HG02678 (cell line): ENCODE data around the gene ATF3.
A peak's percentile ranks its signal among the peaks of the same experiment; 100 is the strongest.

Experiments used
- ATAC-seq: cut with Tn5 transposase; IDR thresholded peaks from one replicate; pipeline ENCODE4 v1.9.1; 2021; ENCODE audit warnings: mild to moderate bottlenecking, moderate library complexity; ENCODE audit not compliant: unreplicated experiment

ATF3 gene

GRCh38 chr1:212608392-212608958 lies at the start of gene ATF3:
Gene ATF3, plus strand, starts transcription at chr1:212608761. Its CDS starts 6,261 bp downstream, at chr1:212615022.
- peak; percentile 72 for ATAC-seq

GRCh38 chr1:212559929-212560328 lies 48.6 kb upstream of the ATF3 start:
- no peak for ATAC-seq

- ATAC-seq = no peak
Measured at GRCh38 chr1:212560933-212561460, 47.6 kb upstream of the ATF3 start.

GRCh38 chr1:212561501-212561931 lies 47.0 kb upstream of the ATF3 start:
- no peak for ATAC-seq

GRCh38 chr1:212562771-212563170 lies 45.8 kb upstream of the ATF3 start:
- ATAC-seq = no peak

GRCh38 chr1:212565079-212565478 lies 43.5 kb upstream of the ATF3 start:
- no peak for ATAC-seq

- no peak for ATAC-seq
Measured at GRCh38 chr1:212565571-212566305, 42.8 kb upstream of the ATF3 start.

GRCh38 chr1:212566522-212567479 lies 41.8 kb upstream of the ATF3 start:
- ATAC-seq = peak; percentile 97

- ATAC-seq = no peak
Measured at GRCh38 chr1:212567638-212568037, 40.9 kb upstream of the ATF3 start.

GRCh38 chr1:212568978-212569537 lies 39.5 kb upstream of the ATF3 start:
- ATAC-seq = no peak

GRCh38 chr1:212574732-212575131 lies 33.8 kb upstream of the ATF3 start:
- ATAC-seq = no peak

GRCh38 chr1:212575333-212575732 lies 33.2 kb upstream of the ATF3 start:
- no peak for ATAC-seq

- ATAC-seq = no peak
Measured at GRCh38 chr1:212578041-212578440, 30.5 kb upstream of the ATF3 start.

GRCh38 chr1:212581034-212581433 lies 27.5 kb upstream of the ATF3 start:
- ATAC-seq = no peak

- no peak for ATAC-seq
Measured at GRCh38 chr1:212582291-212582690, 26.3 kb upstream of the ATF3 start.

- ATAC-seq = no peak
Measured at GRCh38 chr1:212582808-212583615, 25.5 kb upstream of the ATF3 start.

GRCh38 chr1:212583643-212584042 lies 24.9 kb upstream of the ATF3 start:
- no peak for ATAC-seq

- ATAC-seq = no peak
Measured at GRCh38 chr1:212584092-212584886, 24.3 kb upstream of the ATF3 start.

GRCh38 chr1:212585210-212585609 lies 23.4 kb upstream of the ATF3 start:
- no peak for ATAC-seq
